Embryonic facial prominence (tissue), 1 donor: Measurements from ENCODE around the gene HOXD12.

ENCODE experiments used
- DNase-seq: peaks from one replicate; pipeline ENCODE4 v3.0.0-alpha.2; 2016; ENCODE audit errors: extremely low spot score

Gene HOXD12

DNA sequence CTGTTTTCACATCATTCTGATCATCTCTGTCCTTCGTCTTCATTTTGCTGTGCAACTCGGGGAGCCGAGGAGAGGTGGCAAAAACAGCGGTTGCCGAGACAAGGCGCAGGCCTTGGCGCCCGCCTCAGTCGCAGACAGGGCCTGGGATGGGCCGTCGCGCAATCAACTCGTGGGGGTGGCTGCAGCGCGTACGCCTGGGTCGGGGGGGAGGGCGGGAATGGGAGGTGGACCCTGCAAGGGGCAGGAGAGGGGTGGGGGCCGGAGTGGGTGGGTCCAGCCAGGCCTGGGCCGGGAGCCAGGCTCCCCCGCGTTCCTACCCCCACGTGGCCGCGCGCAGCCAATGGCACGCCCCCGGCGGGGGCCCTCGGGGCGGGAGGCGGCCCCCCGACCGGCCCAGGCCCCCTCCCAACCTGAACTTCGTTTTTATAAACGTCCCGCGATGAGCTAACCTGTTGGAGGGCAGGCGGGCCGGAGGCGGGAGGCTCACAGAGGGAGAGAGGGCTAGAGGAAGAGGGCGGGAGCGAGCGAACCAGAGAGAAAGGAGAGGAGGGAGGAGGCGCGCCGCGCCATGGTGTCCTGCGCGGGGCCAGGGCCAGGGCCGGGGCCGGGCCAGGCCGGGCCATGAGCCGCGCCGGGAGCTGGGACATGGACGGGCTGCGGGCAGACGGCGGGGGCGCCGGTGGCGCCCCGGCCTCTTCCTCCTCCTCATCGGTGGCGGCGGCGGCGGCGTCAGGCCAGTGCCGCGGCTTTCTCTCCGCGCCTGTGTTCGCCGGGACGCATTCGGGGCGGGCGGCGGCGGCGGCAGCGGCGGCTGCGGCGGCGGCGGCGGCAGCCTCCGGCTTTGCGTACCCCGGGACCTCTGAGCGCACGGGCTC, 7.1 kb upstream of the HOXD12 start, which contains the start of gene HOXD13:
TSS of gene HOXD13 (plus strand) at position 452 of the 875 bp plus-strand sequence. CDS start at position 622, 170 bp downstream.
- no peak for DNase-seq

- DNase-seq = no peak
Observed at GRCh38 chr2:176093145-176093897, 6.3 kb upstream of the HOXD12 start.

- DNase-seq = no peak
Observed at GRCh38 chr2:176093898-176094249, 5.7 kb upstream of the HOXD12 start.

DNA sequence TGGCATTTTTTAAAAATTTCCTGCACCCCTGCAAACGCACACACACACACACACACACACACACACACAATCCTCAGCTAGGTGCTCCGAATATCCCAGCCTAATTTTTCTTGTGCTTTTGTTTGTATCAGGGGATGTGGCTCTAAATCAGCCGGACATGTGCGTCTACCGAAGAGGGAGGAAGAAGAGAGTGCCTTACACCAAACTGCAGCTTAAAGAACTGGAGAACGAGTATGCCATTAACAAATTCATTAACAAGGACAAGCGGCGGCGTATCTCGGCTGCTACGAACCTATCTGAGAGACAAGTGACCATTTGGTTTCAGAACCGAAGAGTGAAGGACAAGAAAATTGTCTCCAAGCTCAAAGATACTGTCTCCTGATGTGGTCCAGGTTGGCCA, 5.2 kb upstream of the HOXD12 start:
- DNase-seq = no peak

DNA sequence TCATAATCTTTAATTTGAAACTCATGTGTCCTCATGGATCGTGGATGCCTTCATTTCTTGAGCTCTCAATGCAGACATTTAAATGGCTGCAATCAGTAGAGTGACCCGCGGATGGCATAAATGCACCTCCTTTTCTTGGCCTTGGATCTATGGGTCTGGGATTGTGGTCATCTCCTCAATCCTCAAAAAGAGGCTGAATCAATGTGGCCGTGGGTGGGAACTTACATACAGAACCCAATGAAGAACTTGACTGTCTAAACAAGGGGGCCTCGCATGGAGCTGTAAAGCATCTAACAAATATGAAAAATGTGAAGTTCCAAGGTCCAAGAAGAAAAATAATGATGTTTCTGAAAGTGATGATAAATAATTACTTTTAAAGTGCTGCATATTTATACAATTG, 4.2 kb upstream of the HOXD12 start:
- DNase-seq = no peak

DNA sequence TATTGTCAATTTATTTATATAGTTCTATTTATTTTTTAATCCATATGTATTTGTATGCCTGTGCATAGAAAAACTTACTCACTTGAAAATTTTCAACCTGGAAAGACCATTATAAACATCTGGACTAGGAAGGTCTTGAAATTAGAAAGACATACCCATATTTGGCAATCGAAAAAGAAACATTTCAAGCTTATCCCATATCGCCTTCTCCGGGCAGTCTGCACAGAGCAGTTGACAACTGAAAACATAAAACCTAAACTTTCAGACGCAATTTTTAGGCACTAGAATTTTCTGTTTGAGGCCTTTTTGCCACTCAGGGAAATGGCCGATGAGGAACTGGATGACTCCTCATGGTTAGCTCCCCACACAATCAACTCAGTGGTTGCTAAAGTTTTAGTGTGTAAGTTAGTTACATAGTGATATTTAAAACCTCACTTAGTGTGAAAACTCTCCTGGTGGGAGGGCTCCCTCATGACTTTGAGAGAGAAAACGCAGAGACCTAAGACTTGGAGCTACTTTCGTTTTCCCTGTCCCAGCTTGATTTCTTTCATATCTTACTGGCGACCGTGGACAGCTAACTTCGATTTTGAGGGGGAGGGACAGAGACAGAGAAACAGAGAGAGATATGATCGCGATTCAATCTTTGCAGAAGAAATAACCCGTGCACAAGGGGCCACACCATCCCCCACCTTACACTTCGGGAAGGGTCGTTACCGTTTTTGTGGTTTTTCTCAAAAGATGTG, 3.2 kb upstream of the HOXD12 start:
- DNase-seq = no peak

GRCh38 chr2:176096986-176097819, 2.4 kb upstream of the HOXD12 start:
- DNase-seq = no peak

- no peak for DNase-seq
Observed at GRCh38 chr2:176097820-176098365, 1.7 kb upstream of the HOXD12 start.

- DNase-seq = no peak
Observed at GRCh38 chr2:176098366-176099158, 1.0 kb upstream of the HOXD12 start.

GRCh38 chr2:176099159-176099727, 352 bp upstream of the HOXD12 start:
- DNase-seq = no peak

DNA sequence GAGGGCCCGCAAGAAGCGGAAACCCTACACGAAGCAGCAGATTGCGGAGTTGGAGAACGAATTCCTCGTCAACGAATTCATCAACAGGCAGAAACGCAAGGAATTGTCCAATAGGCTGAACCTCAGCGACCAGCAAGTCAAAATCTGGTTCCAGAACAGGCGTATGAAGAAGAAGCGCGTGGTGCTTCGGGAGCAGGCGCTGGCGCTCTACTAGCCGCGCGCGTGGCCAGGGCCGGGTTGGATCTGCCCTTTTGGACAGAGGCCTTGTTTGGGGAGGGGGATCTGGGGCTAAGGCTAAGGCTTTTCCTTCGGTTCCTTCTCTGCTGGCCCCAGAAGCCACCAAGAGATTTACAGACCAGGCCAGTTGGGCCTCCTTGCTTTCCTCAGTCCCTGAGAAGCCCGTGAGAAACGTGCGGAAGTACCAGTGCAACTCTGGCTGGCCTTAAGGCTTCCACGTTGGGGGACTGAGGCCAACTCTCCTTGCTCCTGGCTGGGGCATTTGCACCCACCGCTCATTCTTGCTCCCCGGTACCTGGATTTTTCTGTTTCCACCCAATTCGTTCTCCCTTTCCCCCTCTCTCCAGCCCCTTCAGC, 1.0 kb downstream of the HOXD12 start:
- DNase-seq = no peak

DNA sequence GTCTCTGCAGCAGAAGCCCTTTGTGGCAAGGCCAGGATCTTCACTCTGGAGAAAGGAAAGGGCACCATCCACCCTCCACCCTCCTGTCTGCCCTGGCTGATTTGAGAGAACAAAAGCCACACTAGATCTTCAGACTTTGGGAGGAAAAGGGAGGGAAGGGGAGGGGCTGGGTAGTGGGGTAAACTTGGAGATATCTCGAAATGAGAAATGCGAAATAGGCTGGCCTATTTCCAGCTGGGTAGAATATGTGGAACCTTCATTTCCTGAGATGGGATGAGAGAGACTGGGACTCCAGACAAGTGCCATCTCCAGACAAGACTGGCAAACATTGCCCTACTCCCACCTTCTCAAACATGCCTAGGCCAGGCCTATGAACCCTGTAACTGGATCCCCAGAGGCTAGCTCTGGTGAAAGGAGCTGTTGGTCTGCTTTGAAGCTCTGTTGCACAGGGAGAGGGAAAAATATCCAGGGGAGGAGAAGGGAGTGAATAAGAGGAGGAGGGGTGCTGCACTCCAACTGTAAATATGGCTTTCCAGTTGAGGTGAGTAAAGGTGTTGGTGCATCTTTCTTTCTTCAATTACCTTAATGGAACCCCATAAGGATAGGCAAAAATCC, 1.7 kb downstream of the HOXD12 start:
- no peak for DNase-seq

GRCh38 chr2:176101842-176102241, 2.2 kb downstream of the HOXD12 start:
- DNase-seq = no peak

GRCh38 chr2:176102309-176102866, 2.8 kb downstream of the HOXD12 start:
- no peak for DNase-seq

- no peak for DNase-seq
Observed at GRCh38 chr2:176103194-176103593, 3.6 kb downstream of the HOXD12 start.

- no peak for DNase-seq
Observed at GRCh38 chr2:176103742-176104315, 4.2 kb downstream of the HOXD12 start.

- no peak for DNase-seq
Observed at GRCh38 chr2:176104316-176105077, 4.9 kb downstream of the HOXD12 start.
